DOHH2 (cell line): ENCODE data around the gene GDE1.

Source experiments
- H3F3A ChIP-seq: fragments of 200-600 bp; sonication (generic), shearing (Covaris generic); 2 replicates; pipeline ENCODE4 v1.6.0; 2016; ENCODE audit warnings: antibody characterized with exemption, mild to moderate bottlenecking; ENCODE audit not compliant: control insufficient read depth, insufficient read depth
- H3K27ac ChIP-seq: fragments of 200-600 bp; sonication (generic); 2 replicates; pipeline ENCODE4 v1.5.1; 2014; ENCODE audit warnings: low read depth, mild to moderate bottlenecking, low read length, moderate library complexity
- H3K27me3 ChIP-seq: fragments of 200-600 bp; sonication (generic); 2 replicates; pipeline ENCODE4 v1.6.1; 2014; ENCODE audit warnings: mild to moderate bottlenecking, low read length, mixed read lengths; ENCODE audit not compliant: control insufficient read depth
- H3K36me3 ChIP-seq: fragments of 200-600 bp; sonication (generic); 2 replicates; pipeline ENCODE4 v1.6.1; 2014; ENCODE audit warnings: mild to moderate bottlenecking, low read length, moderate library complexity, mixed read lengths; ENCODE audit not compliant: control insufficient read depth
- H3K4me1 ChIP-seq: fragments of 200-600 bp; sonication (generic); 2 replicates; pipeline ENCODE4 v1.6.1; 2014; ENCODE audit warnings: mild to moderate bottlenecking, low read length, mixed read lengths; ENCODE audit not compliant: control insufficient read depth
- H3K4me2 ChIP-seq: fragments of 200-600 bp; sonication (generic); 2 replicates; pipeline ENCODE4 v1.6.0; 2014; ENCODE audit warnings: mild to moderate bottlenecking, low read length, moderate library complexity
- H3K4me3 ChIP-seq: fragments of 200-600 bp; sonication (generic); 2 replicates; pipeline ENCODE4 v1.5.1; 2014; ENCODE audit warnings: mild to moderate bottlenecking, low read length, mixed read lengths
- H3K79me2 ChIP-seq: fragments of 200-600 bp; sonication (generic); 2 replicates; pipeline ENCODE4 v1.6.1; 2014; ENCODE audit warnings: mild to moderate bottlenecking, low read length, mixed read lengths; ENCODE audit not compliant: control insufficient read depth
- H3K9me2 ChIP-seq: fragments of 200-600 bp; sonication (generic); replicated peaks from 2 replicates; pipeline ENCODE4 v1.6.1; 2014; ENCODE audit warnings: mild to moderate bottlenecking, low read length, mixed read lengths; ENCODE audit not compliant: control insufficient read depth
- H3K9me3 ChIP-seq: fragments of 200-600 bp; sonication (generic); 2 replicates; pipeline ENCODE4 v1.6.1; 2014; ENCODE audit warnings: antibody characterized with exemption, low read length, mixed read lengths; ENCODE audit not compliant: control insufficient read depth, insufficient read depth
- H4K20me1 ChIP-seq: fragments of 200-600 bp; sonication (generic); 2 replicates; pipeline ENCODE4 v1.6.0; 2014; ENCODE audit warnings: low read depth, mild to moderate bottlenecking, antibody characterized with exemption, low read length, moderate library complexity; ENCODE audit not compliant: control insufficient read depth, insufficient read depth
- EZH2phosphoT487 ChIP-seq: fragments of 200-600 bp; sonication (generic); IDR thresholded peaks from 2 replicates; pipeline ENCODE4 v1.6.1; 2017; ENCODE audit warnings: borderline replicate concordance, mild to moderate bottlenecking, antibody characterized with exemption, low read length, moderate library complexity, mixed read lengths
- TF ChIP-seq, protein P1 (sequence below): fragments of 200-600 bp; sonication (generic); IDR thresholded peaks from one replicate; pipeline ENCODE4 v1.5.1; 2014; ENCODE audit warnings: antibody characterized with exemption, mild to moderate bottlenecking, low read depth, low read length; ENCODE audit not compliant: poor library complexity, severe bottlenecking

GDE1 gene

DNA sequence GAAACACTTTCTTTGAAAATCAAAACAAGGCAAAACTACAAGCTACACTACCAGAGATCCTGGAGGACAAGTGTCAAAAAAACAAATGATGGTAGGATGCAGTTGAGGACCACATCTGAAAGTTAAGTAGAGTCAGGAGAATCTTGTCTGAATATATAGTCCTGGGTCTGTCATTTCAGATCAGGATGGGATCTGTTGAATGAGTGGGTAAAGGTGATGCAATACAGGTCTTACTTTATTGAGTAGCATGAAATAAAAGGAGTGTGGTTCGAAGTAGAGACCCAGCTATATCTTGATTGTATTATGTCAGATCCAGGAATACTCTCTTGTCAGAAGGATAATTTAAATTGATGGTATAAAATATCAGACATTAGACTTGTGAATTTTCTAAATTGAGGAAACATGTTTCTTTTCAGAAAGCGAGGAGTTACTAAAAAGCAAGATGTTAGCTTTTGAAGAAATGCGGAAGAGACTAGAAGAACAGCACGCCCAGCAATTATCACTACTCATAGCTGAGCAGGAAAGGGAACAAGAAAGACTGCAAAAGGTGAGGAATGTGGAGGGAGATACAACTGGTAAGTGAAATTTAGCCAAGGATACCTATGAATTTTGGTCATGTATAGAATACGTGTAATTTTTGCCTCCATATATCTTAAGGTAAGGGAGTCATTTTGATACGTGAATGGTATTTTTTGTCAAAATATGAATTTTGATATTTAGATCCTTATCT, 18.5 kb upstream of the GDE1 start:
- H3K27me3 ChIP-seq: no peaks in the 10 kb centered on the region
- no peaks in the 10 kb centered on the region for H3K9me3 ChIP-seq
- no peaks in the 10 kb centered on the region for H3K4me1 ChIP-seq
- H3K9me2 ChIP-seq: no peaks in the 10 kb centered on the region
- no peaks in the 10 kb centered on the region for H3K79me2 ChIP-seq
- H3K4me3 ChIP-seq: no peak overlapping the region
- no peak overlapping the region for H3K4me2 ChIP-seq
- no peaks in the 10 kb centered on the region for H3F3A ChIP-seq
- no peak for TF ChIP-seq EZH2phosphoT487
- TF ChIP-seq, protein P1, sequence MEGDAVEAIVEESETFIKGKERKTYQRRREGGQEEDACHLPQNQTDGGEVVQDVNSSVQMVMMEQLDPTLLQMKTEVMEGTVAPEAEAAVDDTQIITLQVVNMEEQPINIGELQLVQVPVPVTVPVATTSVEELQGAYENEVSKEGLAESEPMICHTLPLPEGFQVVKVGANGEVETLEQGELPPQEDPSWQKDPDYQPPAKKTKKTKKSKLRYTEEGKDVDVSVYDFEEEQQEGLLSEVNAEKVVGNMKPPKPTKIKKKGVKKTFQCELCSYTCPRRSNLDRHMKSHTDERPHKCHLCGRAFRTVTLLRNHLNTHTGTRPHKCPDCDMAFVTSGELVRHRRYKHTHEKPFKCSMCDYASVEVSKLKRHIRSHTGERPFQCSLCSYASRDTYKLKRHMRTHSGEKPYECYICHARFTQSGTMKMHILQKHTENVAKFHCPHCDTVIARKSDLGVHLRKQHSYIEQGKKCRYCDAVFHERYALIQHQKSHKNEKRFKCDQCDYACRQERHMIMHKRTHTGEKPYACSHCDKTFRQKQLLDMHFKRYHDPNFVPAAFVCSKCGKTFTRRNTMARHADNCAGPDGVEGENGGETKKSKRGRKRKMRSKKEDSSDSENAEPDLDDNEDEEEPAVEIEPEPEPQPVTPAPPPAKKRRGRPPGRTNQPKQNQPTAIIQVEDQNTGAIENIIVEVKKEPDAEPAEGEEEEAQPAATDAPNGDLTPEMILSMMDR: no peak
- H3K27ac ChIP-seq: no peak overlapping the region
- peaks cover 81% of the 10 kb centered on the region for H3K36me3 ChIP-seq
- no peaks in the 10 kb centered on the region for H4K20me1 ChIP-seq

DNA sequence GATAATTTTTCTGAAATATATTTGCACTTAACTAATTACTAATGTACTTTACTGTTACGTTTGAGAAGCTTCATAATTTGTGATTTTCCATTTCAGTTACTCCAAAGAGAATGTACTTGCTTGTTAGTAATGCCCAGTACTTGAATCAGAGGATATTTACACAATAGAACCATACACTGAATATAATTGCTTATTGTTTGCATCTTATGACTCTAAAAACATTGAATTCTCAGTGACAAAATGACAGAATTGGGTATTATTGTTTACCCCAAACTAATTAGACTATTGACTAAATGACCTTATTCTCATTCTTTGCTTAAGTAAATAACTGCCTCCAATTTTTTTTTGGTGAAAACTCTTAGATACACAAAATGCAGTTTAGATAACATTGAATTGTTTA, 10.7 kb upstream of the GDE1 start:
- Histone ChIP-seq H3K79me2 (peaks cover 9% of the 10 kb centered on the region), H3K36me3 (peaks cover 83% of the 10 kb centered on the region)

DNA sequence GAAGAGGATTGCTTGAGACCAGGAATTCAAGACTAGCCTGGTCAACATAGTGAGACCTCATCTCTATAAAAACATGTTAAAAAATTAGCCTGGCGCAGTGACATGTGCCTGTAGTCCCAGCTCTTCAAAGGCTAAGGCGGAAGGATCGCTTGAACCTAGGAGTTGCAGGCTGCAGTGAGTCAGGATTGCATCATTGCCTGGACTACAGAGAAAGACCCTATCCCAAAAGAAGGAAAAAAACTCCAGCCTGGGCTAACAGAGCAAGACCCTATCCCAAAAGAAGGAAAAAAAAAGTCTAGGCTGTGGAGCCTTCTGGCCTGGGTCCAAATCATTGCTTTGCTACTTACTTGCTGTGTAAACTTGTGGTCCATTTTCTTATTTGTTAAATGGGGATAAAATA, 6.8 kb upstream of the GDE1 start:
- Histone ChIP-seq H3F3A (no peaks in the 10 kb centered on the region; the same call in 1 of the 2 replicates), H3K9me3 (no peaks in the 10 kb centered on the region), H3K36me3 (peaks cover 63% of the 10 kb centered on the region), H3K9me2 (no peaks in the 10 kb centered on the region), H3K27me3 (no peaks in the 10 kb centered on the region), H3K4me3 (no peak overlapping the region), H3K4me2 (no peak overlapping the region), H3K27ac (no peak overlapping the region), H4K20me1 (no peaks in the 10 kb centered on the region), H3K4me1 (peaks cover 20% of the 10 kb centered on the region), H3K79me2 (peaks cover 44% of the 10 kb centered on the region)
- no peak for TF ChIP-seq EZH2phosphoT487
- TF ChIP-seq, protein P1: no peak

More for the DNA sequence above, 10.7 kb upstream of the GDE1 start:
- H3K4me1 ChIP-seq: no peaks in the 10 kb centered on the region
- H3K27ac ChIP-seq: no peak overlapping the region
- no peaks in the 10 kb centered on the region for H3K9me3 ChIP-seq
- no peak overlapping the region for H3K4me2 ChIP-seq
- no peaks in the 10 kb centered on the region for H3K27me3 ChIP-seq
- no peaks in the 10 kb centered on the region for H3K9me2 ChIP-seq
- no peak overlapping the region for H3K4me3 ChIP-seq
- H3F3A ChIP-seq: no peaks in the 10 kb centered on the region; the same call in 1 of the 2 replicates
- TF ChIP-seq EZH2phosphoT487: no peak
- TF ChIP-seq, protein P1: no peak
- no peaks in the 10 kb centered on the region for H4K20me1 ChIP-seq
